Subcutaneous abdominal adipose tissue (tissue), 5 donors: ENCODE data around the gene GNB1.

Experiments used
- H3K27ac ChIP-seq: one replicate; pipeline ENCODE4 v1.7.0; 2013; ENCODE audit warnings: low read depth, mild to moderate bottlenecking, inconsistent platforms, low read length, moderate library complexity
- H3K27me3 ChIP-seq, 5 donors: one replicate each; pipeline ENCODE4 v1.7.0; 2013; ENCODE audit warnings: low read length in 5 of 5, inconsistent platforms in 1 of 5; ENCODE audit not compliant: control insufficient read depth in 5 of 5, insufficient read depth in 4 of 5
- H3K36me3 ChIP-seq, 5 donors: one replicate each; pipeline ENCODE4 v1.7.0; 2013; ENCODE audit warnings: low read length in 5 of 5; ENCODE audit not compliant: control insufficient read depth in 5 of 5, insufficient read depth in 5 of 5
- H3K4me1 ChIP-seq, 5 donors: one replicate each; pipeline ENCODE4 v1.7.0; 2013; ENCODE audit warnings: low read length in 5 of 5, mild to moderate bottlenecking in 3 of 5, moderate library complexity in 1 of 5; ENCODE audit not compliant: control insufficient read depth in 5 of 5, insufficient read depth in 5 of 5
- H3K4me3 ChIP-seq, 5 donors: one replicate each; pipeline ENCODE4 v1.7.0; 2013; ENCODE audit warnings: low read length in 5 of 5, low read depth in 1 of 5
- H3K9ac ChIP-seq, 5 donors: one replicate each; pipeline ENCODE4 v1.7.0; 2013; ENCODE audit warnings: low read length in 5 of 5, mild to moderate bottlenecking in 4 of 5, moderate library complexity in 3 of 5
- H3K9me3 ChIP-seq, 5 donors: one replicate each; pipeline ENCODE4 v1.7.0; 2013; ENCODE audit warnings: low read length in 5 of 5; ENCODE audit not compliant: control insufficient read depth in 5 of 5
- donor health status: healthy.
- donor health status: healthy.
- donor health status: healthy.
- donor health status: healthy.
- donor health status: healthy.

Gene GNB1

DNA sequence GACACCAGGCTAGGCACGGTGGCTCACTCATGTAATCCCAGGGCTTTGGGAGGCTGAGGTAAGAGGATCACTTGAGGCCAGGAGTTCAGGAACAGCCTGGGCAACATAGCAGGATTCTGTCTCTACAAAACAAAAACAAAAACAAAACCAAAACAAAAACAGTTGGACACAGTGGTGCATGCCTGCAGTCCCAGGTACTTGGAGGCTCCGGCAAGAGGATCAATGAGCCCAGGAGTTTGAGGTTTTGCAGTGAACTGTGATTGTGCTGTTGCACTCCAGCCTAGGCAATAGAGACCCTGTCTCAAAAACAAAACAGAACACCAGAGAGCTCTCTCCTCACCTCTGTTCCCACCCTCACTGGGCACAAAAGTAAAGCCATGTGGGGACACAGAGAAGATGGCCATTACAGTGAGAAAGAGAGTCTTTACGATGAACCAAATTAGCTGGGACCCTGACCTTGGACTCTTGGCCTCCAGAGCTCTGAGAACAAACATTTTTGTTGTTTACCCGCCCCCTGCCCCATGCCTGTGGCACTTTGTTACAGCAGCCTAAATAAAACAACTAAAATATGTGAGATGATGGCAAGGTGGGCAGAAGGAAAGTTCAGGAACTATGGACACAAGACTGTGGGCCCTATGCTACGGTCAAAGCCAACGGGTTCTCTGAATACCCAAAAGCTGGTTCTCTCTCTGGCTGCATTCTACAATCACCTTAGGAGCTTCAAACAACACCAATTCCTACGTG lies 122.5 kb downstream of the GNB1 start:
- Histone ChIP-seq H3K27me3 (no peaks in the 10 kb centered on the region), H3K4me1 (peaks cover 0 to 16% (median 11%) of the 10 kb centered on the region in 5 donors), H3K9me3 (peaks cover 0 to 5% (median 2%) of the 10 kb centered on the region in 5 donors), H3K36me3 (peaks cover 2 to 39% (median 23%) of the 10 kb centered on the region in 5 donors), H3K9ac (no peak overlapping the region), H3K27ac (no peak overlapping the region), H3K4me3 (no peak overlapping the region)

DNA sequence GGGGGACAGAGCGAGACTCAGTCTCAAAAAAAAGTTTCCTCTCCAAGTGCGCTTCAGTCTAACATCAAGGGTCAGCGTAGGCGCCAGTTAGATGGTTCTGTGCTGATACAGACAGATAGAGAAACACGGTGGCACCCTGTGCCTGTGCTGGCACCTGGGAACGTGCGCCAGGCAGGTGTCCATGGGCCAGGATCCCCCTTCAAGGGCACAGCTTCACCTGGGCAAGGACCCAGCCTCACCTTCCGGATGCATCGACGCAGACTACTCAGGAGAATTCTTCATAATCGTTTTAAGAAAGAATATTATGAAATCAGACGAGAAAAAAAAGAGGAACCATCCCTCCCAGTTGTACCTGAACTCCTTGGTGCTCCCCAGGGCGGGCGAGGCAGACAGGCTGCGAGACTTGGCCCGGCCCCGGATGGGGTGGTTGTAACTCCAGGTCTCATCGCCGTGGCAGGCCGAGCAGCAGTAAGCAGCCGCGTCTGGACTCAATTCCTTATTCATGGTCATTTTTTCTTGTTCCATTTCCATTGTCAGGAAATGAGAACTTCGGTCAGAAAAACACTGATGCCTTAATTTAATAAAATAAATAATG lies 125.9 kb downstream of the GNB1 start:
- no peak overlapping the region for H3K9ac ChIP-seq
- no peaks in the 10 kb centered on the region for H3K9me3 ChIP-seq
- H3K27ac ChIP-seq, result no peak overlapping the region
- peaks cover 0 to 27% (median 14%) of the 10 kb centered on the region in 5 donors for H3K4me1 ChIP-seq
- no peaks in the 10 kb centered on the region for H3K27me3 ChIP-seq
- no peak overlapping the region for H3K4me3 ChIP-seq
- H3K36me3 ChIP-seq, result peaks cover 0 to 61% (median 41%) of the 10 kb centered on the region in 5 donors

DNA sequence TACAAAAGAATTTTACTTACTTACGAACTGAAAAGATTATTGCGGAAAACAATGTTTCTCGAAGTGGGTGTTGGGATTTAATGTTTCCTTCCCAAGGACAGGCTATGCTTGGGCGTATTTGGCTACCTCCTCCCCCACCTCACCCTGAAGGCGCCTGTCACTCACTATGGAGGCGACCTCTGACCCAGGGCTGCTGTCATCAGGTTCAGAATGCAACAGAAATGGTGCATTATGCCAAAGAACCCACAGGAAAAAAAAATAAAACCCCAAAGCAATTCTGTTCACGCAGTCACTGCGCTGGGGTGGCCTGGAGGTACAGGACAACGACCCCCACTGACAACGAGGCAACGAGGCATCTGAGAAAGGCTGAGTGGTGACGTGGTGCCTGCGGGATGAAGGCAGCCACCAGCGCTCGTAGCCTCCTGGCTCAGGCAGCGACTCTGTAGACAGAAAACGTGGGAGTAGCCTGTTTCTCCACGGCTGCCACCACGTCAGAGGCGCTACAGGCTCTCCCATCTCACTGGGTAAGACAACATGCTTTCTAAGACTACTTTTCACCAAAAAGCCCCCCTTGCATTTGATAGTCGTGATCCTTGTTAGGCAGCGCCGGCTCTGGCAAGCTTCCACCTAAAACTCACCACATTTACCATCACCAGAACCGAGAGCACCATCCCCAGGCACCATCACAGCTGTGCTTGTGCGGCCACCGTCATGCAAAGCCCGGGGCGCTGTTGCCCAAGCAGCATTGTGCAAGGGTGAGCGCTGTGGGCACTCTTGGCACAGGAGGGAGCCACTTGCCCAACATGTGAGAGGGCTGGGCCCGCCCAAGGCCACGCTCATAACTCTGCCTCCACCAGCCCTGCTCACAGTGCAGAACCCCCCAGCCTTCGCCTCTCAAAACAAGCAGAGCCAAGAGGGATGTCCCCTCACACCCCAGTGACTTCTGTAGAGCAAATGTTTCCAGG lies 126.9 kb downstream of the GNB1 start:
- no peak overlapping the region for H3K4me3 ChIP-seq
- peaks cover 0 to 71% (median 51%) of the 10 kb centered on the region in 5 donors for H3K36me3 ChIP-seq
- H3K9ac ChIP-seq, result peak overlapping the region in 2 of 5 donors; percentile 30 to 31
- peaks cover 0 to 36% (median 21%) of the 10 kb centered on the region in 5 donors for H3K4me1 ChIP-seq
- H3K27ac ChIP-seq, result peak overlapping the region; percentile 60
- no peaks in the 10 kb centered on the region for H3K27me3 ChIP-seq
- no peaks in the 10 kb centered on the region for H3K9me3 ChIP-seq

DNA sequence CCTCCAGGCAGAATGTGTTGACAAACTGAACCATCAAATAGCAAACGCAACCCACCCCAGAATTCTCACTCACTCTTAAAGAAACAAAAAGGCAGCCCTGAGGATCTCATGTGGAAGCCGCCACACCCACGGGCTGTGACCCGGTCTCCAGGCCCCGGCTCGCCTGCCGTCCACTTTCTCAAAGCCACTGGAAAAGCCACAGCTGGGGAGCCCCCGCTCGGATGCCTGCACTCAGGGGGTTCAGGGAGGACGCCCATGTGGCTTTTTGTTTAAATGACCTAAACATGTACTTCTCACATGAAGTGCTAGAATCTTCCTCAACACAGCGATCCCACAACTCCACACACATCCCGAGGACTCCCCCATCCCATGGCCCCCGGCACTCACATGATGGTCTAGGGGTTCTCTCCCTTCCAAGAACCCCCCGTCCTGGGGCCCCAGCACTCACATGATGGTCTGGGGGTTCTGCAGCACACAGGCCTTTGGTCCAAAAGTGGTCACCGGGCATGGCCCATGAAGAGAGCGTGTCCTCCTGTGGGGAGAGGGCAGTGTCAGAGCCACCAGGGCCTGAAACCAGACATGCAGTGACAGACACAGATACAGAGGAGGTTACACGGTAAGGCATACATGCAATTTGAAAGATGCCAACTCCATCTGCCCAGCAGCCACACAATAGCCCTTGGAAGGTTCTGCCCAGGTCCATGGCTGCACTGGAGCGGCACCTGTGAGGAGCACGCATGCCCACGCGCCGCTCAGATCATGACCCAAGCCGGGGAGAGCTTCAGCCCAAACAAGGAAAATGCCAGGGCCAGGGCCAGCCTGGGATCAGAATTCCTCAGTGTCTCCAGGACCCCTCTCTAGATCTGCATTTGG lies 129.1 kb downstream of the GNB1 start:
- peaks cover 0 to 69% (median 49%) of the 10 kb centered on the region in 5 donors for H3K36me3 ChIP-seq
- H3K4me3 ChIP-seq, result no peak overlapping the region
- peak overlapping the region; percentile 46 for H3K27ac ChIP-seq
- H3K9ac ChIP-seq, result no peak overlapping the region
- no peaks in the 10 kb centered on the region for H3K9me3 ChIP-seq
- no peaks in the 10 kb centered on the region for H3K27me3 ChIP-seq
- peaks cover 2 to 52% (median 35%) of the 10 kb centered on the region in 5 donors for H3K4me1 ChIP-seq

DNA sequence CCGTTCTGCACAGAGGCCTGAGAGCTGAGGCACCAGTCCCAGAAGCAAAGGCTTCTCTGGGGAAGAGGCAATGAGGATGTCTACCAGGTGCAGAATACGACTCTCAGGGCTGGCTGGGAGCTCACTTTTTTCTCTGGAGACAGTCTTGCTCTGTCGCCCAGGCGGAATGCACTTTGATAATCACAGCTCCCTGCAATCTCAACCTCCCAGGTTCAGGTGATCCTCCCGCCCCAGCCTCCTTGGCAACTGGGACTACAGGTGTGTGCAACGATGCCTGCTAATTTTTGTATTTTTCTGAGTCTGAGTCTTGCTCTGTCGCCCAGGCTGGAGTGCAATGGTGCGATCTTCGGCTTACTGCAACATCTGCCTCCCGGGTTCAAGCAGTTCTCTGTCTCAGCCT lies 130.2 kb downstream of the GNB1 start:
- peaks cover 0 to 80% (median 59%) of the 10 kb centered on the region in 5 donors for H3K36me3 ChIP-seq

DNA sequence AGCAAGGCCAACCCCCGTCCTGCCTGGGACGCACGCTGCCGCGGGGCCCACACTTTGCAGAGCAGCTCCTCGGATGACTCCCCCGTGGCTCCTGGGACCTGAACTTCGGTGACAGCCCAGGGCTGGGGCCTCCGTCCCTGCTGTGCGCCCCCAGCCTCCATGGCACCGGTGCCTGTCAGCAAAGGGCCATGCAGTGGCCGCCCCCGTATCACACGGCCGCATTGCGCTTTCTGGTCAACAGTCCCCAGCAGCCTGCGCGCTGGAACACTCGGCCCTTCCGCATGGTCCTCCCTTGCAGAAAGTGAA lies 130.6 kb downstream of the GNB1 start:
- peaks cover 0 to 84% (median 62%) of the 10 kb centered on the region in 5 donors for H3K36me3 ChIP-seq
- H3K4me1 ChIP-seq, result peaks cover 2 to 52% (median 35%) of the 10 kb centered on the region in 5 donors
- H3K27me3 ChIP-seq, result no peaks in the 10 kb centered on the region
- H3K4me3 ChIP-seq, result no peak overlapping the region
- no peak overlapping the region for H3K27ac ChIP-seq
- H3K9me3 ChIP-seq, result no peaks in the 10 kb centered on the region
- H3K9ac ChIP-seq, result no peak overlapping the region

More for the DNA sequence above, 130.2 kb downstream of the GNB1 start:
- Histone ChIP-seq H3K27me3 (no peaks in the 10 kb centered on the region), H3K27ac (no peak overlapping the region), H3K4me3 (no peak overlapping the region), H3K4me1 (peaks cover 2 to 52% (median 35%) of the 10 kb centered on the region in 5 donors), H3K9me3 (no peaks in the 10 kb centered on the region), H3K9ac (no peak overlapping the region)

DNA sequence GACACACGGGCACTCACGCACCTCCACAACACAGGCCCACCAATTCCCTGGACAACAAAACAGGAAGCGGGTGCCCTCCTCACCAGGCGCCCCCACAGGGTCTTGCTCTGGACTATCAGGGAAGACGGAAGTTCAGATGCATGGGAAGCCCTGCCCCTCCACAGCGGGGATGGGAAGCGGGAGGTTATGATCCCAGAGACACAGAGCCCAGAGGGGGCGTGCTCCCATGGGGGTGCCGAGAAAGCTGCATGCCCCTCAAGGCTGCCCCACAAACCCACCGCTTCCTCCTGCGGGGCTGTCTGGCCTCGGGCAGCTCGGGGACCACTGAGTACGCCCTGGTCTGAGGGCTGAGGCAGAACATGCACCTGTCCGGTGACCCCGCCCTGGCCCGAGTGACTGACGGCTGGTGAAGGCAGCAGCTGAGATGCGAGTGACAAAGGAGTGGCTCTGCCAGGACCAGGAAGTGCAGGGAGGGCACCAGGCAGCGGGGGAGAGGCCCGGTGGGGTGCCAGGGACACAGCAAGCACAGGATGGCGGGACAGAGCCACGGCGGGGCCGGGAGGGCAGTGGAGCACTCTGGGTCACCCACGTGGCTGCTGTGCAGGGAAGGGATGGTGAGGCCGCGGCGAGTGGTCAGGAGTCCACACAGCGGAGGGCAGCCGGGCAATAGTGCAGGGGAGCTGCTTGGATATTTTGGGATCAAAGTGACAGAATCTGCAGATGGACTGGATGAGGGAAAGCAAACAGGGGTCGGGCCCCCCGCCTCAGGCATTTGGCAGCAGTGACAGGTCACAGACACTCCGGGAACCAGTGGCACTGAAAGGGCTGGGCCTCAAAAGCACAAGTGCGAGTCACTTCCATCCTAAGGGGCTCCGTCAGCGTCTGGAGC lies 131.2 kb downstream of the GNB1 start:
- Histone ChIP-seq H3K9me3 (no peaks in the 10 kb centered on the region), H3K9ac (peak overlapping the region in 2 of 5 donors; percentile 5 to 76), H3K4me3 (no peak overlapping the region), H3K27ac (peak overlapping the region; percentile 92), H3K27me3 (no peaks in the 10 kb centered on the region), H3K4me1 (peaks cover 2 to 48% (median 35%) of the 10 kb centered on the region in 5 donors), H3K36me3 (peaks cover 0 to 87% (median 63%) of the 10 kb centered on the region in 5 donors)

DNA sequence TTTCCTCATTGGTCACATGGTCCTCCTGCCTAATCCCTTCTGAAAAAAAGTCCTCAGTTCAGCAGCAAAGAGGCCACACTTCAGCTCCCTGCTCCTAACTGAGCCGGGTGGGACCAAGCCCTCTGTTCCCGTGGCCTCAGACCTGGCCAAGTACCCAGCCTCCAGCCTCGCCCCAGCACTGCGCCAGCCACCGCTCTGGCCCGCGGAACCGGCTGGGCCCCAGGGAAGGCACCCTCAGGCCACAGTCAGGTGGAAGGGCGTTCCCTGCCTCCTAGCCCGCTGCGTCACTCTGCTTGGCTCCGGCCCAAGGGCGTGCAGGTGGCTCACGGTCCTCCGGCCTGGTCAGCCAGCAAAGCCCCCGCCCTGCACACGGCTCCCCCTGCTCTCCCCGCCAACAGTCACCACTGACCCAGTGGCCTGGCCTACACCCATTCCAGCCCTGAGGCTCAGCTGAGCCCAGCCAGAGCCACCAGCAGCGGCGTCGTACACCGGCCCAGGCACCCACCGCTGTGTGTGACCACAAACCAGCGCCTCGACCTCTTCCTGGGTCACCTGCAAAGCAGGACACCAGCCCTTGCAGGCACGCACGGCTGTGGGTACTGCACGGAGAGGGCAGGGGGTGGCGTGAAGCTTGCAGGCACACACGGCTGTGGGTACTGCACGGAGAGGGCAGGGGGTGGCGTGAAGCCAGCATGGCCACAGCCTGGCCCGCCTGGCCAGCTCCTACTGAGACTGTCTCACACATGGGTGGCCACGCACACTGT lies 132.0 kb downstream of the GNB1 start:
- Histone ChIP-seq H3K27ac (peak overlapping the region; percentile 92), H3K36me3 (peaks cover 0 to 87% (median 65%) of the 10 kb centered on the region in 5 donors), H3K9ac (peak overlapping the region in 4 of 5 donors; percentile 5 to 76 (median 44)), H3K4me1 (peaks cover 2 to 41% (median 29%) of the 10 kb centered on the region in 5 donors), H3K4me3 (peak overlapping the region in 2 of 5 donors; percentile 18 to 22), H3K9me3 (no peaks in the 10 kb centered on the region), H3K27me3 (no peaks in the 10 kb centered on the region)
